Activated CD4-positive, alpha-beta memory T cell treated with anti-CD3 and anti-CD28 coated beads, Interleukin-2, amount 10 ng/mL, durations not matched to agents 7 days and 5 days (primary cell): Measurements from ENCODE around the gene KNTC1. TPM values are rescaled to one million over a fixed set of nuclear protein-coding genes. Genes with fewer than 3 reads are reported as not detected.

Experiments
- CTCF ChIA-PET: fragments of 350-600 bp; sonication (Branson Sonifier 250); formaldehyde crosslinking; loops from one replicate; lab custom pipeline; 2021; ENCODE audit warnings: antibody characterized with exemption, inconsistent platforms; lab: Charles Lee
- POLR2A ChIA-PET: fragments of 350-600 bp; sonication (Branson Sonifier 250); formaldehyde crosslinking; loops from one replicate; lab custom pipeline; 2021; ENCODE audit warnings: antibody characterized with exemption; lab: Charles Lee
- DNase-seq: peaks from one replicate; pipeline ENCODE4 v3.0.0-alpha.2; 2020
- H3K27ac Mint-ChIP-seq: one replicate; pipeline ENCODE4 v1.8.0; 2021; ENCODE audit warnings: mild to moderate bottlenecking, mixed read lengths
- H3K27me3 Mint-ChIP-seq: one replicate; pipeline ENCODE4 v1.8.0; 2021; ENCODE audit warnings: mixed read lengths
- H3K36me3 Mint-ChIP-seq: one replicate; pipeline ENCODE4 v1.8.0; 2021; ENCODE audit warnings: low read depth, mixed read lengths
- H3K4me1 Mint-ChIP-seq: one replicate; pipeline ENCODE4 v1.8.0; 2021; ENCODE audit warnings: mixed read lengths
- H3K4me3 Mint-ChIP-seq: one replicate; pipeline ENCODE4 v1.8.0; 2021; ENCODE audit warnings: mild to moderate bottlenecking, mixed read lengths
- H3K9me3 Mint-ChIP-seq: one replicate; pipeline ENCODE4 v1.8.0; 2021; ENCODE audit warnings: mixed read lengths
- total RNA-seq, 2 experiments: library from RNA; stranded (reverse); gene quantifications; one replicate each; pipeline ENCODE4 v1.2.3, GENCODE V29; 2021

Gene KNTC1
- total RNA-seq, 2 experiments from 2014 or later: 101 to 103 TPM

DNA sequence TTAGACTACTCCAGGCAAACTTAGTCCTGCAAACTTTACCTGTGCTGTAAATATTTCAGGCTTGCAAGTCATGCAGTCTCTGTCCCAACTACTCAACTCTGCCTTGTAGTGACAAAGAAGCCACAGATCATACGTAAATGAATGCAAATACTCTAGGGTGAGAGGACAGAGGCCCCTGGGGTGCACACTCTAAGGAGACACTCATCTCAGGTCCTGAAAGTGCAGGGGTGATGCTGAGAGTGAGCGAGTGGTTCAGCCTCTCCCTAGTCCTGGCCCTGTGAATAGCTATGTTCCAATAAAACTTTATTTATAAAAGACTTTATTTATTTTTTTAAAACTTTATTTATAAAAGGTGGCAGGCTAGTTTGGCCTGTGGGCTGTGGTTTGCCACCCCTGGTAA lies 141.2 kb downstream of the KNTC1 start:
- H3K4me1 Mint-ChIP-seq: peaks cover 2% of the 10 kb centered on the region
- H3K27ac Mint-ChIP-seq: no peak overlapping the region
- DNase-seq: no peak
- H3K4me3 Mint-ChIP-seq: no peak overlapping the region
- POLR2A ChIA-PET: no interaction called here
- H3K36me3 Mint-ChIP-seq: no peaks in the 10 kb centered on the region
- H3K9me3 Mint-ChIP-seq: no peaks in the 10 kb centered on the region
- CTCF ChIA-PET: interaction anchor here (1.0 kb wide), 2 partner anchors 10 to 126 kb away, joined by 3 to 8 read pairs; no protein-coding TSS in a partner anchor
- peaks cover 2% of the 10 kb centered on the region for H3K27me3 Mint-ChIP-seq

GRCh38 chr12:122669397-122670070 lies 142.5 kb downstream of the KNTC1 start:
- CTCF ChIA-PET: interaction anchor here (0.6 kb wide), 1 partner anchor 13 kb away, joined by 3 read pairs; no protein-coding TSS in a partner anchor
- POLR2A ChIA-PET: no interaction called here
- H3K27me3 Mint-ChIP-seq: peaks cover 4% of the 10 kb centered on the region

DNA sequence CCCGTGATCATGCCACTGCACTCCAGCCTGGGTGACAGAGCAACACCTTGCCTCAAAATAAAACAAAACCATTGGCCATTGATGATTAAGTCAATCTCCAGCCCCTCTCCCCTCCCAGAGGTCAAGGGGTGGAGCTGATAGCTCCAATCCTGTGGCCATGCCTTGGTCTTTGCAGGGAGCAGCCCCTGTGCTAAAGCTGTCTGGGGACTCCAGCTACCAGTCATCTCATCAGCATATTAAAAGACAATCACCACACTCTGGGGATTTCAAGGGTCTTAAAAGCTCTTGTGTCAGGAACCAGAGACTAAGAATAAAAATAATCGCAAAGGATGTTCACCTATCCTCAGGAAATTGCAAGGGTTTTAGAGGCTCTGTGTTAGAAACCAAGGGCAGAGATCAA lies 145.5 kb downstream of the KNTC1 start:
- peaks cover 4% of the 10 kb centered on the region for H3K27me3 Mint-ChIP-seq
- no peak overlapping the region for H3K27ac Mint-ChIP-seq
- no peaks in the 10 kb centered on the region for H3K4me1 Mint-ChIP-seq
- H3K4me3 Mint-ChIP-seq: no peak overlapping the region
- CTCF ChIA-PET: interaction anchor here (0.5 kb wide), 1 partner anchor 94 kb away, joined by 3 read pairs; no protein-coding TSS in a partner anchor
- DNase-seq: no peak
- POLR2A ChIA-PET: no interaction called here
- no peaks in the 10 kb centered on the region for H3K9me3 Mint-ChIP-seq
- no peaks in the 10 kb centered on the region for H3K36me3 Mint-ChIP-seq

More at GRCh38 chr12:122669397-122670070, 142.5 kb downstream of the KNTC1 start:
- DNase-seq: no peak
- H3K4me1 Mint-ChIP-seq: peaks cover 2% of the 10 kb centered on the region
- no peak overlapping the region for H3K27ac Mint-ChIP-seq
- H3K4me3 Mint-ChIP-seq: no peak overlapping the region
- H3K9me3 Mint-ChIP-seq: no peaks in the 10 kb centered on the region
- H3K36me3 Mint-ChIP-seq: no peaks in the 10 kb centered on the region

Other genes starting within 250 kb of the KNTC1 start
- 10 to 100 TPM; 65.3 to 73.4 TPM for gene CLIP1, start 104.6 kb upstream of the KNTC1 start, total RNA-seq
- 10 to 100 TPM; 44.4 to 46.6 TPM for gene ZCCHC8, start 26.3 kb upstream of the KNTC1 start, total RNA-seq
- 10 to 100 TPM; 90.7 to 97.4 TPM for gene RSRC2, start 313 bp upstream of the KNTC1 start, total RNA-seq
- gene HCAR2, start 176.1 kb downstream of the KNTC1 start, total RNA-seq: not detected
- not detected for gene HCAR3, start 189.6 kb downstream of the KNTC1 start, total RNA-seq
- gene HCAR1, start 203.6 kb downstream of the KNTC1 start, total RNA-seq: under 1 TPM; 0.28 to 0.30 TPM
- gene DENR, start 225.6 kb downstream of the KNTC1 start, total RNA-seq: 10 to 100 TPM; 52.5 to 55.9 TPM
- under 1 TPM; 0.40 to 0.48 TPM for gene CCDC62, start 247.3 kb downstream of the KNTC1 start, total RNA-seq